Hepatocyte (in vitro differentiated cells): ENCODE results near the gene LYSMD2. TPM values are rescaled to one million over a fixed set of nuclear protein-coding genes. Genes with fewer than 3 reads are reported as not detected.

Experiments
- DNase-seq: peaks from one replicate; pipeline ENCODE4 v3.0.0-alpha.2; 2016; ENCODE audit warnings: low spot score
- H2AFZ ChIP-seq: fragments of 200-600 bp; sonication (generic); 2 replicates; pipeline ENCODE4 v1.6.0; 2016; ENCODE audit warnings: antibody characterized with exemption, mild to moderate bottlenecking
- H3K27ac ChIP-seq: fragments of 200-600 bp; sonication (generic); 2 replicates; pipeline ENCODE4 v1.5.1; 2016; ENCODE audit warnings: mild to moderate bottlenecking
- H3K27me3 ChIP-seq: fragments of 200-600 bp; sonication (generic); 2 replicates; pipeline ENCODE4 v1.6.1; 2016
- H3K36me3 ChIP-seq: fragments of 200-600 bp; sonication (generic); replicated peaks from 2 replicates; pipeline ENCODE4 v1.5.1; 2016; ENCODE audit warnings: low read depth; ENCODE audit not compliant: insufficient read depth
- H3K4me1 ChIP-seq: fragments of 200-600 bp; sonication (generic); 2 replicates; pipeline ENCODE4 v1.5.1; 2016; ENCODE audit warnings: mild to moderate bottlenecking, moderate library complexity; ENCODE audit not compliant: insufficient read depth
- H3K4me2 ChIP-seq: fragments of 200-600 bp; sonication (generic); 2 replicates; pipeline ENCODE4 v1.6.0; 2016
- H3K4me3 ChIP-seq: fragments of 200-600 bp; sonication (generic); 2 replicates; pipeline ENCODE4 v1.5.1; 2016; ENCODE audit warnings: mild to moderate bottlenecking
- H3K79me2 ChIP-seq: fragments of 200-600 bp; sonication (generic); 2 replicates; pipeline ENCODE4 v1.6.0; 2017; ENCODE audit warnings: mild to moderate bottlenecking
- H3K9me2 ChIP-seq: fragments of 200-600 bp; sonication (generic); replicated peaks from 2 replicates; pipeline ENCODE4 v1.6.0; 2017; ENCODE audit warnings: mild to moderate bottlenecking; ENCODE audit not compliant: insufficient read depth
- H3K9me3 ChIP-seq: fragments of 200-600 bp; sonication (generic); 2 replicates; pipeline ENCODE4 v1.5.1; 2016; ENCODE audit warnings: low read depth, mild to moderate bottlenecking
- H4K20me1 ChIP-seq: fragments of 200-600 bp; sonication (generic); 2 replicates; pipeline ENCODE4 v1.6.0; 2016; ENCODE audit warnings: mild to moderate bottlenecking; ENCODE audit not compliant: insufficient read depth, poor library complexity, severe bottlenecking
- EZH2 ChIP-seq: fragments of 200-600 bp; sonication (generic); IDR thresholded peaks from 2 replicates; pipeline ENCODE4 v1.6.1; 2016; ENCODE audit warnings: antibody characterized with exemption, mild to moderate bottlenecking, borderline replicate concordance
- EZH2phosphoT487 ChIP-seq: fragments of 200-600 bp; sonication (generic); IDR thresholded peaks from one replicate; pipeline ENCODE4 v1.6.1; 2018; ENCODE audit warnings: antibody characterized with exemption, mild to moderate bottlenecking, low read depth, moderate library complexity; ENCODE audit not compliant: unreplicated experiment, severe bottlenecking
- WGBS: methylation state at CpG from one replicate; pipeline ENCODE4 v1.1.6; 2016; ENCODE audit warnings: low lambda C conversion rate; ENCODE audit errors: missing lambda C conversion rate; 5-methylcytosine and 5-hydroxymethylcytosine counted together
- polyA plus RNA-seq: library from polyadenylated mRNA; unstranded; fragments of >200 nt; fragmentation: Nextera tagmentation; extraction: Ambion mirVana; gene quantifications from 2 replicates; pipeline ENCODE4 v1.2.1, GENCODE V29; 2016
- total RNA-seq: library from RNA; depleted of rRNA; stranded (reverse); fragments of >200 nt; gene quantifications from 2 replicates; pipeline ENCODE4 v1.2.3, GENCODE V29; 2014
- TF ChIP-seq, protein P1 (sequence below): fragments of 200-600 bp; sonication (generic); IDR thresholded peaks from 2 replicates; pipeline ENCODE4 v1.5.1; 2016; ENCODE audit warnings: antibody characterized with exemption, mild to moderate bottlenecking; ENCODE audit not compliant: poor library complexity

The LYSMD2 gene
- total and polyA plus RNA-seq, 2 experiments from 2014 or later = 5.1 to 7.6 TPM

DNA sequence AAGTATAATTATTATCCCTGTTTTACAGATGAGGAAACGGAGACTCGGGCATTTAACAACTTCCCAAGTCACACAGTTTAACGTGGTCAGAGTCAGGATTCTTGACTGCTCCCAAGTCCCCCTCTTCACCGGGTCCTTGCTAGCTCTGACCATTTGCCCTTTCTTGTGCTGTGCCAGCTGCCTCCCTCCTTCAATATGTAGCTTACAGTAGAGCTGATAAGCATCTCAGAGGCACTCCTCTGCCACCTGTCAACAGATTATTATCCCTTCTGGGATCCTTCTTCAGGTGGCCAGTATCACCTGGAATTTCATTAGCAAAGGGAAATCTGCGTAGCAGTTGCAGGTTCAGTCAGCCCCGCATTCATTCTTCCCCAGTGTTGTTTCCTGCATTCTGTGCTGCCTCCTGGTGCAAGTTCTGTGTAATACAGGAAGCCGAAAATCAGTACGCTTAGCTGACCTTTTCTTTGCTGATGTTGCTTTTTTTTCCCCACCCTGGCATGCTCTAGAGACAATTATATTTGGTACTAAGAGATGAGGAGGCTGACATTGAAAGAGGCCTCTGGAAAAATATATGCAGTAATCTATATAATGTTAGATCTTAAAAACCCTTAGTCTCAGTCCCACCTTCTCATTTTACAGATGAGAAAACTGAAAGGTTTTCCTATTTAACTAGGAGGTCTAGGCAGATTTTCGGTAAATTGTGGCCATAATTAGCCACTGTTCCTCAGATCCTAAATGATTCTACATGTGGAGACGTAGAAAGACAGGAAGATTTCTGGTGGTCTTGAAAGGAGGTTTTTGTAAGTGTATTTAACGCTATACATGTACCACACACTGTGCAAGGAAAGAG is 38.7 kb upstream of the LYSMD2 start:
- Histone ChIP-seq H3K4me2 (no peak overlapping the region), H3K9me3 (no peaks in the 10 kb centered on the region), H3K4me1 (no peaks in the 10 kb centered on the region), H3K36me3 (no peaks in the 10 kb centered on the region), H3K27ac (no peak overlapping the region), H3K9me2 (no peaks in the 10 kb centered on the region), H3K79me2 (no peaks in the 10 kb centered on the region), H3K4me3 (no peak overlapping the region), H2AFZ (no peak overlapping the region), H3K27me3 (no peaks in the 10 kb centered on the region), H4K20me1 (no peaks in the 10 kb centered on the region)
- 57% methylated on average over 11 of the region's 11 CpGs for WGBS
- TF ChIP-seq EZH2 = no peak
- TF ChIP-seq, protein P1, sequence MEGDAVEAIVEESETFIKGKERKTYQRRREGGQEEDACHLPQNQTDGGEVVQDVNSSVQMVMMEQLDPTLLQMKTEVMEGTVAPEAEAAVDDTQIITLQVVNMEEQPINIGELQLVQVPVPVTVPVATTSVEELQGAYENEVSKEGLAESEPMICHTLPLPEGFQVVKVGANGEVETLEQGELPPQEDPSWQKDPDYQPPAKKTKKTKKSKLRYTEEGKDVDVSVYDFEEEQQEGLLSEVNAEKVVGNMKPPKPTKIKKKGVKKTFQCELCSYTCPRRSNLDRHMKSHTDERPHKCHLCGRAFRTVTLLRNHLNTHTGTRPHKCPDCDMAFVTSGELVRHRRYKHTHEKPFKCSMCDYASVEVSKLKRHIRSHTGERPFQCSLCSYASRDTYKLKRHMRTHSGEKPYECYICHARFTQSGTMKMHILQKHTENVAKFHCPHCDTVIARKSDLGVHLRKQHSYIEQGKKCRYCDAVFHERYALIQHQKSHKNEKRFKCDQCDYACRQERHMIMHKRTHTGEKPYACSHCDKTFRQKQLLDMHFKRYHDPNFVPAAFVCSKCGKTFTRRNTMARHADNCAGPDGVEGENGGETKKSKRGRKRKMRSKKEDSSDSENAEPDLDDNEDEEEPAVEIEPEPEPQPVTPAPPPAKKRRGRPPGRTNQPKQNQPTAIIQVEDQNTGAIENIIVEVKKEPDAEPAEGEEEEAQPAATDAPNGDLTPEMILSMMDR = peak; percentile 74
- no peak for TF ChIP-seq EZH2phosphoT487
- DNase-seq = peak; percentile 71

DNA sequence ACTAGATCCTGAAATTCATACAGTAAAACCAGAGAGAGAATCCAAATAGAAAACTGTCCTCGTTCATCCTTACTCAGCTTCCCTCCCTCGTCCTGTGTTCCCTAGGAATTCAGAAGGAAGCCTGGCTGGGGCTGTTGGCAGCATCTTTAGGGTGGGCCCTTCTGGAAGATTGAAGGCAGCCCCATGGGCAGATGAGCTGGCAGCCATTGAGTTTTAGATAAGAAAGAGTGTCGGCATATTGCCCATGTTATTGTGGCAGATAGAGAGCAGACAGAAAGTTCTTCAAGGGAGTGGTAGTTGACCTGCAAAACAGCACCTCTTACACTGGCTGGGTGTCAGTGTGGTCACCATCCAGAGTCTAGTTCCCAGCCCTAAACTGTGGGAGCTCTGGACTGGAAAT is 37.5 kb upstream of the LYSMD2 start:
- TF ChIP-seq, protein P1 = no peak
- no peak for TF ChIP-seq EZH2
- no peak for TF ChIP-seq EZH2phosphoT487
- H3K36me3 ChIP-seq = no peaks in the 10 kb centered on the region

DNA sequence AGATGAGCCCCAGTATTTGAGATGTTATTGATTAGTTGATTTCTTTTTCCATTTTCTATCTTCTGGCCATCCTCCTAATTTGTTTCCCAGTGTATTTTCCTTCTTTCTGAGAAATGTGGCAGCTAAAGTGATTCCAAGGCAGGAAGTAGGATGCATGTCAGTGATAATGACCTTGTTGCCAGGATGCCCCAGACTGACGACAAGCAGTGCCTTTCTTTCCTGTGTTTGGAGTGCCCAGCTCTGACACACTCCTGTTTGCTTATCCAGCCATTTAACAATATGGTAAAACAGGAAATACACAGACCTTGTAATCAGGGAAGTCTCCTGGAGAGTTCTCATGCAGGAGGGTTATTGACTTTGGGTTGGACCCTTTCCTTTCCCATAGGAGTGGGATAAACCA is 34.3 kb upstream of the LYSMD2 start:
- Histone ChIP-seq H3K27ac (no peak overlapping the region), H2AFZ (no peak overlapping the region), H3K9me2 (no peaks in the 10 kb centered on the region), H3K36me3 (no peaks in the 10 kb centered on the region), H3K4me2 (no peak overlapping the region), H3K4me3 (no peak overlapping the region), H3K27me3 (no peaks in the 10 kb centered on the region), H4K20me1 (no peaks in the 10 kb centered on the region), H3K79me2 (no peaks in the 10 kb centered on the region), H3K4me1 (no peaks in the 10 kb centered on the region), H3K9me3 (no peaks in the 10 kb centered on the region)
- TF ChIP-seq, protein P1 = no peak
- TF ChIP-seq EZH2 (no peak), EZH2phosphoT487 (no peak)
- WGBS = 59% methylated on average over 1 of the region's 1 CpG
- no peak for DNase-seq

More for the DNA sequence above, 37.5 kb upstream of the LYSMD2 start:
- Histone ChIP-seq H3K4me3 (no peak overlapping the region), H2AFZ (no peak overlapping the region), H3K4me1 (no peaks in the 10 kb centered on the region), H3K9me2 (no peaks in the 10 kb centered on the region), H3K79me2 (no peaks in the 10 kb centered on the region), H3K27me3 (no peaks in the 10 kb centered on the region), H3K27ac (no peak overlapping the region), H3K9me3 (no peaks in the 10 kb centered on the region), H3K4me2 (no peak overlapping the region), H4K20me1 (no peaks in the 10 kb centered on the region)
- DNase-seq = no peak
- 86% methylated on average over 3 of the region's 3 CpGs for WGBS
